ENCODE measurements around the gene MTRF1. TPM values are rescaled to one million over a fixed set of nuclear protein-coding genes. Genes with fewer than 3 reads are reported as not detected.
"Not testable (repeated sequence)": the region's sequence is repeated elsewhere in the genome, so short reads cannot be mapped to it uniquely, and the experiment has no call there.

The MTRF1 gene
- total and polyA plus RNA-seq, 9 donors = 8.6 to 13.2 (median 10.1) TPM

DNA sequence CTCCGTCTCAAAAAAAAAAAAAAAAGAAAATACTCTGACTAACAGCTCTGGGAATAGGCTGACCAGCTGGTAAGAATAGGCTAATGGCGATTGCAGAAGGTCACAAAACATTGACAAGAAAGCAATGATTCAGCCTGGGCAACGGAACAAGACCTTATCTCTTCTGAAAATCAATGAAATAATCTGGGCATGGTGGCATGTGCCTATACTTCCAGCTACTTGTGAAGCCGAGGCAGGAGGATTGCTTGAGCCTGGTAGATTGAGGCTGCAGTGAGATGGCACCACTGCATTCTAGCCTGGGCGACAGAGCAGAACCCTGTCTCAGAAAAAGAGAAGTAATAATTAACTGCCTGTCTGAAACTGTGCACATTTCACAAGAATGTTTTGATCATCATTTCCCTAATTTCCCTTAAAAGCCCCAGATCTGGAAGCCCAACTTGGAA is 18.8 kb upstream of the MTRF1 start:
- Histone ChIP-seq H3K36me3 (ENCODE audit: control insufficient read depth, insufficient read depth, low read length) (no peaks in the 10 kb centered on the region), H3K9me3 (replicated peaks; ENCODE audit: control insufficient read depth, low read depth, low read length) (no peaks in the 10 kb centered on the region), H3K27me3 (ENCODE audit: control insufficient read depth, insufficient read depth, low read length) (no peaks in the 10 kb centered on the region), H3K4me1 (ENCODE audit: control insufficient read depth, insufficient read depth, low read length) (no peaks in the 10 kb centered on the region), H3K27ac (ENCODE audit: low read length) (no peak overlapping the region), H3K4me3 (ENCODE audit: low read length) (no peak overlapping the region)
- WGBS (ENCODE audit: insufficient coverage) = 91% methylated on average over 1 of the region's 5 CpGs
- no peak for DNase-seq

DNA sequence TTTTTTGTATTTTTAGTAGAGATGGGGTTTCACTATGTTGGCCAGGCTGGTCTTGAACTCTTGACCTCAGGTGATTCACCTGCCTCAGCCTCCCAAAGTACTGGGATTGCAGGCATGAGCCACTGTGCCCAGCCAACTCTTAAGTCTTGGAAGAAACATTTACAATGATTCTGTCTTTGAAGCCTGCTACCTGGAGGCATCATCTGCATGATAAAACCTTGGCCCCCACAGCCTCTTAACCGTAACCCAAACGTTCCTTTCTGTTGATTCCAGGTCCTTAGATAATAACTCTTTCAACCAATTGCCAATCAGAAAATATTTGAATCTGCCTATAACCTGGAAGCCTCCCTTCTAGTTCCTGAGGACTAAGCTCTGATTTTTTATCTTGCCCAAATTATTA is 15.8 kb upstream of the MTRF1 start:
- H3K9me3 ChIP-seq (replicated peaks; ENCODE audit: control insufficient read depth, low read depth, low read length); H3K4me1 ChIP-seq (ENCODE audit: control insufficient read depth, insufficient read depth, low read length); H3K36me3 ChIP-seq (ENCODE audit: control insufficient read depth, insufficient read depth, low read length); H3K27me3 ChIP-seq (ENCODE audit: control insufficient read depth, insufficient read depth, low read length); DNase-seq; H3K27ac ChIP-seq (ENCODE audit: low read length); H3K4me3 ChIP-seq (ENCODE audit: low read length): not testable (repeated sequence)
- 42% methylated on average over 2 of the region's 2 CpGs for WGBS (ENCODE audit: insufficient coverage)

- Histone ChIP-seq H3K4me3 (ENCODE audit: low read length) (no peak overlapping the region), H3K9me3 (replicated peaks; ENCODE audit: control insufficient read depth, low read depth, low read length) (no peaks in the 10 kb centered on the region), H3K27ac (ENCODE audit: low read length) (no peak overlapping the region), H3K36me3 (ENCODE audit: control insufficient read depth, insufficient read depth, low read length) (no peaks in the 10 kb centered on the region), H3K4me1 (ENCODE audit: control insufficient read depth, insufficient read depth, low read length) (no peaks in the 10 kb centered on the region), H3K27me3 (ENCODE audit: control insufficient read depth, insufficient read depth, low read length) (no peaks in the 10 kb centered on the region)
- DNase-seq = no peak
These were observed 13.4 kb upstream of the MTRF1 start for GRCh38 chr13:41276824-41277223.

GRCh38 chr13:41274881-41275280 is 11.5 kb upstream of the MTRF1 start:
- H3K9me3 ChIP-seq (replicated peaks; ENCODE audit: control insufficient read depth, low read depth, low read length) = no peaks in the 10 kb centered on the region
- DNase-seq = no peak
- no peak overlapping the region for H3K4me3 ChIP-seq (ENCODE audit: low read length)
- WGBS (ENCODE audit: insufficient coverage) = 100% methylated on average over 1 of the region's 11 CpGs
- no peaks in the 10 kb centered on the region for H3K4me1 ChIP-seq (ENCODE audit: control insufficient read depth, insufficient read depth, low read length)
- no peaks in the 10 kb centered on the region for H3K36me3 ChIP-seq (ENCODE audit: control insufficient read depth, insufficient read depth, low read length)
- H3K27ac ChIP-seq (ENCODE audit: low read length) = no peak overlapping the region
- H3K27me3 ChIP-seq (ENCODE audit: control insufficient read depth, insufficient read depth, low read length) = no peaks in the 10 kb centered on the region

DNA sequence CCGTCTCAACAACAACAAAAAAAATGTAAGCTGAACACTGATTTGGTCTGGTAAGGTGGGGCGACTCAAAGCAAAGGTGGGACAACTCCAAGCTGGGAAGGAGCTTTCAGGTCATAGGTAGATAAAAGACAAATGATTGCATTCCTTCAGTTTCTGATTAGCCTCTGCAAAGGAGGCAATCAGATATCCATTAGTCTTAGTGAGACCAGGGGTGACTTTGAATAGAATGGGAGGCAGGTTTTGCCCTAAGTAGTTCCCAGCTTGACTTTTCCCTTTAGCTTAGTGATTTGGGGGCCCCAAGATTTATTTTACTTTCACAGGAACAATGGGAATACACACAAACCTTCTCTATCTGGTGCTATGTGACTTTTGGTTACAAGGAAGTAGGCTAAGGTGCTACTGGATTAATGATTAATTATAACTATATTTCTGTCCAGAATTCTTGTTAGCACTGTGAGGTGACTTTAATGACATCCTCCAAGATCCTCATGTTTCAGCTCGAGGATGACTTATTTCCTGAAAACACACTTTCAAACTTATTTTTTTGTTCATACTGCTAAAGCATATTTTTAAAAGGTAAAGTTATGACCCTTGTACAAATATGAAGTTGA is 10.6 kb upstream of the MTRF1 start:
- WGBS (ENCODE audit: insufficient coverage) = 100% methylated on average over 1 of the region's 3 CpGs
- Histone ChIP-seq H3K27me3 (ENCODE audit: control insufficient read depth, insufficient read depth, low read length) (no peaks in the 10 kb centered on the region), H3K4me1 (ENCODE audit: control insufficient read depth, insufficient read depth, low read length) (no peaks in the 10 kb centered on the region), H3K27ac (ENCODE audit: low read length) (no peak overlapping the region), H3K9me3 (replicated peaks; ENCODE audit: control insufficient read depth, low read depth, low read length) (peaks cover 6% of the 10 kb centered on the region), H3K4me3 (ENCODE audit: low read length) (no peak overlapping the region), H3K36me3 (ENCODE audit: control insufficient read depth, insufficient read depth, low read length) (no peaks in the 10 kb centered on the region)
- DNase-seq = no peak

DNA sequence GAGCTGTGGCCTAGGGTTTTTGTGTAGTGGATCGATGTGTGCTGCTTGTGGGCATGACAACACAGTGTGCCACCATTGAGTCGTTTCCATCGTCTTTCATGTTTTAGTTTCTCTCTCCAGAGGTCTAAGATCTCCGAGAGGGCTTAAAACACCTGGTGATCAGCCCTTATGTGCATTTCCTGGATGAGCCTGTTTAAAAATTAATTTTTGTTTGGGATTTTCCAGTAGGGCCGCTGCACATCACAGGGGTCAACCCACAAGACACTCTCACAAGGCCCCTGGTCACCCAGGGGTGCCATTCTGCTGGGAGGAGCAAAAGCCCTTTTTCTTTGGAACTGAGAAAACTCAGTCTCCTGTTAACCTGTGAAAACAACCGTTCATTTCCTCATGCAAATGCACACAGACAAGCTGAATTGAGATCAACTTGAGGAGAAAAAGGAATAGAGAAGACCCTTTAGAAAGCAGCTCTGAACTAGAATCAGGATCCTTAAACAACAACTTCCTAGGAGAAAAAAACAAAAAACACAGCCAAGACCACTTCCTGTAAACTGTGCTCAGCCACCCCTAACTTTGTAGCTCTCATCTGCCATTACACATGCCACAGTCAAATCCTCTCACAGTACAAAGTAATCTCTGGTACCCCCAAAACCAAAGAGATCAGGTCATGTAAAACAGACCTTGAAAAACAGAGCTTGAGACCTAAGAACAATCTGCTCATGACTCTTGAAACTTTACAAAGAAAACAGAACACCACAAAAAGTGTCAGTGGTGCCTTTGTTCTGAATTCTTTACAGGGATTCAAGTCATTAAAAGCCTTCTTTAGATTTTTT is 8.3 kb upstream of the MTRF1 start:
- no peak for DNase-seq
- Histone ChIP-seq H3K27me3 (ENCODE audit: control insufficient read depth, insufficient read depth, low read length) (no peaks in the 10 kb centered on the region), H3K4me3 (ENCODE audit: low read length) (no peak overlapping the region), H3K4me1 (ENCODE audit: control insufficient read depth, insufficient read depth, low read length) (no peaks in the 10 kb centered on the region), H3K9me3 (replicated peaks; ENCODE audit: control insufficient read depth, low read depth, low read length) (peaks cover 15% of the 10 kb centered on the region), H3K36me3 (ENCODE audit: control insufficient read depth, insufficient read depth, low read length) (no peaks in the 10 kb centered on the region), H3K27ac (ENCODE audit: low read length) (no peak overlapping the region)
- whole genome bisulfite sequencing (ENCODE audit: insufficient coverage) = 100% methylated on average over 2 of the region's 6 CpGs

GRCh38 chr13:41268764-41269163 is 5.4 kb upstream of the MTRF1 start:
- Histone ChIP-seq H3K4me3 (ENCODE audit: low read length) (no peak overlapping the region), H3K9me3 (replicated peaks; ENCODE audit: control insufficient read depth, low read depth, low read length) (peaks cover 17% of the 10 kb centered on the region), H3K36me3 (ENCODE audit: control insufficient read depth, insufficient read depth, low read length) (no peaks in the 10 kb centered on the region), H3K27ac (ENCODE audit: low read length) (no peak overlapping the region), H3K4me1 (ENCODE audit: control insufficient read depth, insufficient read depth, low read length) (no peaks in the 10 kb centered on the region), H3K27me3 (ENCODE audit: control insufficient read depth, insufficient read depth, low read length) (no peaks in the 10 kb centered on the region)
- WGBS (ENCODE audit: insufficient coverage) = no CpG with 5 or more reads among the region's 1 CpG
- DNase-seq = peak; percentile 5

GRCh38 chr13:41267106-41267505 is 3.7 kb upstream of the MTRF1 start:
- no peaks in the 10 kb centered on the region for H3K27me3 ChIP-seq (ENCODE audit: control insufficient read depth, insufficient read depth, low read length)
- peaks cover 2% of the 10 kb centered on the region for H3K4me1 ChIP-seq (ENCODE audit: control insufficient read depth, insufficient read depth, low read length)
- H3K9me3 ChIP-seq (replicated peaks; ENCODE audit: control insufficient read depth, low read depth, low read length) = peaks cover 17% of the 10 kb centered on the region
- no peak overlapping the region for H3K27ac ChIP-seq (ENCODE audit: low read length)
- H3K36me3 ChIP-seq (ENCODE audit: control insufficient read depth, insufficient read depth, low read length) = no peaks in the 10 kb centered on the region
- DNase-seq = no peak
- H3K4me3 ChIP-seq (ENCODE audit: low read length) = no peak overlapping the region

DNA sequence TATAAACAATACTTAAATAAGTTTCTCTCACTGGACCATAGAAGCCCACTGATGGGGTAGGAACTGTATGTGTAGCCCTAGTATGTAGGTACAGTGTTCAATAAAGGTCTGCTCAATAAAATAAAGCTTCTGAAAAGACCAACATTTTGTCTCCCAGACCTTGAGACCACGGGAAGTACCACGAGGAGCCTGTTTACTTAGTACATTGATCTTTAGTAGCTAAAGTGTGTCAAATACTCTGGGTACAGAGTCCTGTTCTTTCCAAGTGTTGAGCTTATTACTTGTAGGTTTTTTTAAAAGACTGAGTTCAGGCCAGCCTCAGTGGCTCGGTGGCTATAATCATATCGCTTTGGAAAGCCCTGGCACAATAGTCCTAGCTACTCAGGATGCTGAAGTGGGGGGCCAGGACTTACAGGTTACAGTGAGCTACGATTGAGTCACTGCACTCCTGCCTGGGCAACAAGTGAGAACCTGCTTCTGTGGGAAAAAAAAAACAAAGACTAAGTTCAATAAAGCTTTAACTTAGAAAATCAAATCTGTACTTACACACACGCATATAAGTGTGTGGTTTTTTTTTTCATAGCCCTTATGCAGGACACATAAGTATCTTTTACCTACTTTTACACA is 3.4 kb downstream of the MTRF1 start:
- 97% methylated on average over 4 of the region's 6 CpGs for WGBS (ENCODE audit: insufficient coverage)
- Histone ChIP-seq H3K27me3 (ENCODE audit: control insufficient read depth, insufficient read depth, low read length) (no peaks in the 10 kb centered on the region), H3K36me3 (ENCODE audit: control insufficient read depth, insufficient read depth, low read length) (peaks cover 22% of the 10 kb centered on the region)

DNA sequence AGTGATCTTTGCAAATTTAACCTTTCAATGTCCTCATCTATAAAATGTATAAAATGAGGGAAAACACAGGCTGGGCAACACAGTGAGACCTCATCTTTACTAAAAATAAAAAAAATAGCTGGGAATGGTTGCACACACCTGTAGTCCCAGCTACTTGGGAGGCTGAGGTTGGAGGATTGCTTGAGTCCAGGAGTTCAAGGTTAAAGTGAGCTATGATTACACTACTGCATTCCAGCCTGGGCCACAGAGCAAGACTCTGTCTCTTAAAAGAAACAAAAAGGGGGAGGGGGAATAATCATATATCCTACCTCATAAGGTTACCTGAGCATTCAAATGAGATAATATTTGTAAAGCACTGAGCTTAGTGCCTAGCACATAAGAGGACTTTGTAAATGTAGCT is 5.8 kb downstream of the MTRF1 start:
- Histone ChIP-seq H3K36me3 (ENCODE audit: control insufficient read depth, insufficient read depth, low read length) (peaks cover 22% of the 10 kb centered on the region), H3K9me3 (replicated peaks; ENCODE audit: control insufficient read depth, low read depth, low read length) (no peaks in the 10 kb centered on the region), H3K4me3 (ENCODE audit: low read length) (no peak overlapping the region), H3K4me1 (ENCODE audit: control insufficient read depth, insufficient read depth, low read length) (peaks cover under 1% of the 10 kb centered on the region), H3K27me3 (ENCODE audit: control insufficient read depth, insufficient read depth, low read length) (no peaks in the 10 kb centered on the region), H3K27ac (ENCODE audit: low read length) (no peak overlapping the region)
- DNase-seq = no peak

More for the DNA sequence above, 3.4 kb downstream of the MTRF1 start:
- Histone ChIP-seq H3K4me3 (ENCODE audit: low read length) (no peak overlapping the region), H3K27ac (ENCODE audit: low read length) (no peak overlapping the region), H3K9me3 (replicated peaks; ENCODE audit: control insufficient read depth, low read depth, low read length) (no peaks in the 10 kb centered on the region), H3K4me1 (ENCODE audit: control insufficient read depth, insufficient read depth, low read length) (peaks cover 2% of the 10 kb centered on the region)
- DNase-seq = no peak

All from muscle of leg (tissue), 11 donors.